A549 (cell line): ENCODE measurements around the gene SMIM36. TPM values are rescaled to one million over a fixed set of nuclear protein-coding genes. Genes with fewer than 3 reads are reported as not detected.
"Not testable (repeated sequence)": the region's sequence is repeated elsewhere in the genome, so short reads cannot be mapped to it uniquely, and the experiment has no call there.

Source experiments
- ATAC-seq, 2 experiments: fragments of 200-7000 bp in 1 of 2; fragments of >200 bp in 1 of 2; cut with Nextera tagmentation in 1 of 2; cut with Tn5 transposase in 1 of 2; 3 replicates each; pipeline versions ENCODE4 v1.8.0 to v1.9.1; 2018 to 2020; ENCODE audit warnings: mild to moderate bottlenecking in 1 of 2, moderate library complexity in 1 of 2
- CTCF ChIA-PET: fragments of 300-600 bp; sonication (Branson Sonifier 250); formaldehyde crosslinking; extraction: SDS; loops from one replicate; lab custom pipeline; 2021; ENCODE audit warnings: antibody characterized with exemption, inconsistent platforms; lab: Yijun Ruan, JAX
- POLR2A ChIA-PET: fragments of 350-600 bp; formaldehyde crosslinking; extraction: SDS; loops from one replicate; lab custom pipeline; 2021; ENCODE audit warnings: antibody characterized with exemption, inconsistent platforms; lab: Yijun Ruan, JAX
- DNase-seq, 2 experiments: peaks; one replicate each; pipeline versions ENCODE4 v3.0.0 to v3.0.0-alpha.2; 2011 to 2016; ENCODE audit warnings: low read depth in 1 of 2, low spot score in 1 of 2
- FAIRE-seq: peaks from 2 replicates; lab custom pipeline; 2011; peaks lifted over from hg19 to GRCh38; lab: Jason Lieb, UNC
- H3K27ac ChIP-seq, 2 experiments: fragments of >200 bp; sonication (Bioruptor Twin); formaldehyde crosslinking; 3 replicates each; pipeline ENCODE4 v1.5.1; 2016 to 2017
- H3K4me1 ChIP-seq: fragments of >200 bp; sonication (Bioruptor Twin); formaldehyde crosslinking; 3 replicates; pipeline ENCODE4 v1.6.1; 2016
- H3K4me2 ChIP-seq: fragments of >200 bp; sonication (Bioruptor Twin); formaldehyde crosslinking; 3 replicates; pipeline ENCODE4 v1.6.1; 2016
- H3K4me3 ChIP-seq: fragments of >200 bp; sonication (Bioruptor Twin); formaldehyde crosslinking; 3 replicates; pipeline ENCODE4 v1.5.1; 2016
- H3K9me3 ChIP-seq: fragments of >200 bp; sonication (Bioruptor Twin); formaldehyde crosslinking; 3 replicates; pipeline ENCODE4 v1.6.1; 2016
- ATOH8 ChIP-seq: fragments of 250-450 bp; sonication (Bioruptor Pico); IDR thresholded peaks from 2 replicates; pipeline ENCODE4 v1.5.0; 2020; ENCODE audit warnings: low read depth, mild to moderate bottlenecking, moderate library complexity
- BHLHE40 ChIP-seq: IDR thresholded peaks from 2 replicates; pipeline ENCODE4 v1.6.1; 2012; ENCODE audit warnings: low read depth, low read length, inconsistent platforms
- CEBPB ChIP-seq, 2 experiments: fragments of >200 bp in 1 of 2; sonication (Bioruptor Twin) in 1 of 2; formaldehyde crosslinking in 1 of 2; IDR thresholded peaks; 2 replicates each; pipeline ENCODE4 v1.6.1; 2012 to 2016
- E2F6 ChIP-seq: IDR thresholded peaks from 2 replicates; pipeline ENCODE4 v1.6.1; 2012; ENCODE audit warnings: low read depth, borderline replicate concordance
- EHF ChIP-seq: fragments of 250-450 bp; sonication (Bioruptor Pico); IDR thresholded peaks from 2 replicates; pipeline ENCODE4 v1.5.0; 2020; ENCODE audit warnings: mild to moderate bottlenecking
- ESRRA ChIP-seq: fragments of 150-350 bp; IDR thresholded peaks from 2 replicates; pipeline ENCODE4 v1.6.1; 2014; ENCODE audit warnings: mild to moderate bottlenecking, low read length, borderline replicate concordance
- FOSB ChIP-seq: fragments of 250-450 bp; sonication (Bioruptor Pico); IDR thresholded peaks from 2 replicates; pipeline ENCODE4 v1.5.0; 2020; ENCODE audit warnings: mild to moderate bottlenecking, moderate library complexity
- GATA3 ChIP-seq: IDR thresholded peaks from 2 replicates; pipeline ENCODE4 v1.6.1; 2012; ENCODE audit warnings: borderline replicate concordance
- HEYL ChIP-seq: fragments of 250-450 bp; sonication (Bioruptor Pico); IDR thresholded peaks from 2 replicates; pipeline ENCODE4 v1.8.0; 2021; ENCODE audit warnings: mild to moderate bottlenecking, moderate library complexity
- HMGXB4 ChIP-seq: fragments of 250-450 bp; sonication (Bioruptor Pico); IDR thresholded peaks from 2 replicates; pipeline ENCODE4 v1.5.0; 2021; ENCODE audit warnings: mild to moderate bottlenecking, moderate library complexity, borderline replicate concordance
- HOXB5 ChIP-seq: fragments of 250-450 bp; sonication (Bioruptor Pico); IDR thresholded peaks from 2 replicates; pipeline ENCODE4 v1.5.0; 2020; ENCODE audit warnings: mild to moderate bottlenecking, moderate library complexity
- JUNB ChIP-seq: fragments of >200 bp; sonication (Bioruptor Twin); formaldehyde crosslinking; IDR thresholded peaks from 2 replicates; pipeline ENCODE4 v1.6.1; 2016
- KDM1A ChIP-seq: fragments of 200-600 bp; sonication (generic); IDR thresholded peaks from 2 replicates; pipeline ENCODE4 v1.6.1; 2016; ENCODE audit warnings: low read depth, mild to moderate bottlenecking
- MAX ChIP-seq: IDR thresholded peaks from 2 replicates; pipeline ENCODE4 v1.6.1; 2012
- NFE2L2 ChIP-seq: fragments of 150-350 bp; conservative IDR thresholded peaks from 2 replicates; pipeline ENCODE4 v1.6.1; 2014; ENCODE audit warnings: low read length
- NPAS2 ChIP-seq: fragments of 250-450 bp; sonication (Bioruptor Pico); IDR thresholded peaks from 2 replicates; pipeline ENCODE4 v1.8.0; 2022; ENCODE audit warnings: mild to moderate bottlenecking, moderate library complexity, borderline replicate concordance
- RAD21 ChIP-seq, 2 experiments: fragments of >200 bp in 1 of 2; sonication (Bioruptor Twin) in 1 of 2; formaldehyde crosslinking in 1 of 2; IDR thresholded peaks in 1 of 2; conservative IDR thresholded peaks in 1 of 2; 2 replicates in 1 of 2; 3 replicates in 1 of 2; pipeline ENCODE4 v1.6.1; 2012 to 2018; ENCODE audit warnings: inconsistent platforms in 1 of 2
- RARB ChIP-seq: fragments of 250-450 bp; sonication (Bioruptor Pico); IDR thresholded peaks from 2 replicates; pipeline ENCODE4 v1.8.0; 2021; ENCODE audit warnings: mild to moderate bottlenecking, moderate library complexity
- RCOR1 ChIP-seq: fragments of 150-350 bp; IDR thresholded peaks from 2 replicates; pipeline ENCODE4 v1.6.1; 2014; ENCODE audit warnings: antibody characterized with exemption, low read length, low read depth
- RNF2 ChIP-seq: fragments of 200-600 bp; sonication (generic); IDR thresholded peaks from 2 replicates; pipeline ENCODE4 v1.6.1; 2016; ENCODE audit warnings: low read depth, mild to moderate bottlenecking, antibody characterized with exemption, moderate library complexity, borderline replicate concordance
- SMC3 ChIP-seq: fragments of >200 bp; sonication (Bioruptor Twin); formaldehyde crosslinking; IDR thresholded peaks from 3 replicates; pipeline ENCODE4 v1.6.1; 2018; ENCODE audit warnings: inconsistent platforms
- TFCP2L1 ChIP-seq: fragments of 250-450 bp; sonication (Bioruptor Pico); IDR thresholded peaks from 2 replicates; pipeline ENCODE4 v1.5.0; 2021; ENCODE audit warnings: mild to moderate bottlenecking
- TP53 ChIP-seq: fragments of 250-450 bp; sonication (Bioruptor Pico); IDR thresholded peaks from 2 replicates; pipeline ENCODE4 v1.5.0; 2021; ENCODE audit warnings: mild to moderate bottlenecking, moderate library complexity
- USF2 ChIP-seq: fragments of 450-650 bp; IDR thresholded peaks from 2 replicates; pipeline ENCODE4 v1.6.1; 2014; ENCODE audit warnings: antibody characterized with exemption
- ZC3H11A ChIP-seq: fragments of 450-650 bp; IDR thresholded peaks from 2 replicates; pipeline ENCODE4 v1.6.1; 2014; ENCODE audit warnings: antibody characterized with exemption, mild to moderate bottlenecking
- ZFP36 ChIP-seq: fragments of 450-650 bp; IDR thresholded peaks from 2 replicates; pipeline ENCODE4 v1.6.1; 2014; ENCODE audit warnings: borderline replicate concordance; ENCODE audit not compliant: partially characterized antibody
- WGBS: methylation state at CpG from one replicate; pipeline ENCODE4 v1.1.6; 2017; ENCODE audit errors: missing lambda C conversion rate; 5-methylcytosine and 5-hydroxymethylcytosine counted together
- polyA plus RNA-seq, 4 experiments: library from polyadenylated mRNA; depleted of rRNA in 3 of 4; stranded (reverse); fragments of >200 nt; fragmentation: RNase III in 1 of 4; extraction: RNeasy Plus Mini Kit Qiagen cat#74134 plus additional on column Dnase treatment in 1 of 4; gene quantifications; 2 replicates in 3 of 4; 3 replicates in 1 of 4; pipeline ENCODE4 v1.2.3, GENCODE V29; 2011 to 2017

SMIM36 gene
- polyA plus RNA-seq, 2 of the 4 experiments (the other 2 are of a cell fraction), result not detected

GRCh38 chr17:55432358-55433028, 78.8 kb downstream of the SMIM36 start (continued):
- TF ChIP-seq MAX (no peak), RAD21 (conservative IDR thresholded peaks at IDR 0.05 in 1 of 2, IDR thresholded peaks at IDR 0.05 in 1 of 2) (no peak), FOSB (CRISPR knock-in tag) (peak; percentile 98), RCOR1 (no peak), RARB (CRISPR knock-in tag) (peak; percentile 98), ZC3H11A (no peak), HOXB5 (peak; percentile 100), SMC3 (no peak), ATOH8 (peak; percentile 100), BHLHE40 (no peak), EHF (peak; percentile 100), HMGXB4 (CRISPR knock-in tag) (peak; percentile 99), TP53 (CRISPR knock-in tag) (peak; percentile 99), RNF2 (no peak)

GRCh38 chr17:55431914-55432313, 79.3 kb downstream of the SMIM36 start:
- H3K9me3 ChIP-seq, DNase-seq, H3K4me3 ChIP-seq, FAIRE-seq, ATAC-seq: not testable (repeated sequence)
- H3K4me2 ChIP-seq, result peak overlapping the region; percentile 77; the same call in 2 of the 3 replicates
- CTCF ChIA-PET, result interaction anchor here (0.6 to 2.3 kb wide), 5 partner anchors 9 to 82 kb away, joined by 3 to 10 read pairs (median 7); partner anchors contain the start of gene MMD
- POLR2A ChIA-PET, result interaction anchor here (2.3 kb wide), 2 partner anchors 10 to 64 kb away, joined by 11 to 23 read pairs; partner anchors contain the start of gene MMD
- peak overlapping the region; percentile 84 to 86 for H3K27ac ChIP-seq
- no CpG with 5 or more reads among the region's 1 CpG for WGBS
- H3K4me1 ChIP-seq, result peaks cover 55% of the 10 kb centered on the region

GRCh38 chr17:55430541-55431288, 80.5 kb downstream of the SMIM36 start:
- H3K4me2 ChIP-seq, result peak overlapping the region; percentile 32
- H3K9me3 ChIP-seq, result no peaks in the 10 kb centered on the region
- H3K4me1 ChIP-seq, result peaks cover 56% of the 10 kb centered on the region
- POLR2A ChIA-PET, result interaction anchor here (0.9 kb wide), 1 partner anchor 9 kb away, joined by 3 read pairs; the partner anchor contains the start of gene MMD
- H3K4me3 ChIP-seq, result no peak overlapping the region
- CTCF ChIA-PET, result interaction anchor here (0.5 to 1.7 kb wide), 5 partner anchors 10 to 147 kb away, joined by 3 to 4 read pairs (median 3); no protein-coding TSS in a partner anchor
- H3K27ac ChIP-seq, result peak overlapping the region; percentile 40 to 86
- FAIRE-seq (no peak), ATAC-seq (no peak), DNase-seq (peak in 1 of 2 experiments; percentile 50)
- WGBS, result 66% methylated on average over 4 of the region's 4 CpGs
- TF ChIP-seq TFCP2L1 (CRISPR knock-in tag) (no peak), HEYL (no peak), BHLHE40 (no peak), KDM1A (no peak), ZFP36 (no peak), E2F6 (no peak), HMGXB4 (CRISPR knock-in tag) (no peak), NPAS2 (CRISPR knock-in tag) (no peak), MAX (no peak), NFE2L2 (no peak), USF2 (no peak), GATA3 (no peak), ESRRA (no peak), EHF (no peak), CEBPB (IDR thresholded peaks at IDR 0.05) (no peak), JUNB (no peak)
